GM18909 (cell line): Measurements from ENCODE around the gene KIF6.
A peak's percentile ranks its signal among the peaks of the same experiment; 100 is the strongest.
"Not testable (repeated sequence)": the region's sequence is repeated elsewhere in the genome, so short reads cannot be mapped to it uniquely, and the experiment has no call there.

ENCODE experiments used
- ATAC-seq: cut with Tn5 transposase; IDR thresholded peaks from one replicate; pipeline ENCODE4 v1.9.1; 2021; ENCODE audit warnings: mild to moderate bottlenecking; ENCODE audit not compliant: unreplicated experiment, poor library complexity

The KIF6 gene

DNA sequence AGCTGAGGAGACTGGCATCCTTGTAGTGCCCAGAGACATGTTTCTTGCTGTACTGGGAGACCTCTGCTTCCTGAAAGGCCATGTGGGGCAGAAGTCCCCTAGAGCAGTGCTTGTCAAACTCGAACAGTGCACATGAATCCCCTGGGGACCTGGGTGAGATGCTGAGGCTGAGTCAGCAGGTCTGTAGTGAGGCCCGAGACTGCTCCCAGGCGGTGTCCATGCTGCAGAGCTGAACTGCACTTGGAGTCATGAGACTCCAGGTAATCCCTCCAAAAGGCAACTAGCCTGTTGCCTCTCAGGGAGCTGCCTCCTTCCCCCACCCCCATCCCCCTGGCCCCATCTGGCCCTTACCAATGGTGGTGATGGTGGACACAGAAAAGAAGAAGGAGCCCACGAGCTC lies 414.7 kb downstream of the KIF6 start:
- ATAC-seq: no peak

DNA sequence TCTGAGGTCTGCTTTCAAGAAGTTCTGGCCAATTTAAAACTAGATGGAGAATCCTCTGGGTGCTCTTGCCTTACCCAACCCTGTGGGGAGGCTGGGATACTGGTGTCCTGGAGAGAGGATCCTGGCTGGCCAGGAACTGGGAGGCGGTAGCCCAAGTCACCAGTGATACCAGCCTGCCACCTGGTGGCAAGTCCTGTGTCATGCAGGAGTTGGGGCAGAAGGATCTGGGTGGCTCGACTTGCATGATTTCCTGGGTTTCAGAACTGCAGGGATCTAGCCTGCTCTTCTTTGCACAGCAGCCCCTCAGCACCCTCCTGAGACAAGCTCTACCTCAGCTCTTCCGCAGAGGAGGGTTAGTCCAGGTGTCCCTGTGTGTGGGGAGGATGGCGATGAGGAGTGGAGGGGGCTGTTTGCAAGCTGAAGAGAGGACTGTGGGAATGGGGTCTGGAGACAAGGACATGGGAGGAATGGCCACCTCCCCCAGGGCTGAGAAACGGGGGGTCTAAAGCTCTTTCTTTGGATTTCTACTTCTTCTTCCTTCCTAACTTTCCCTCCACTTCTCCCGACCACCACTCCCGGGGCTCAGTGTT lies 415.2 kb downstream of the KIF6 start:
- ATAC-seq: no peak

DNA sequence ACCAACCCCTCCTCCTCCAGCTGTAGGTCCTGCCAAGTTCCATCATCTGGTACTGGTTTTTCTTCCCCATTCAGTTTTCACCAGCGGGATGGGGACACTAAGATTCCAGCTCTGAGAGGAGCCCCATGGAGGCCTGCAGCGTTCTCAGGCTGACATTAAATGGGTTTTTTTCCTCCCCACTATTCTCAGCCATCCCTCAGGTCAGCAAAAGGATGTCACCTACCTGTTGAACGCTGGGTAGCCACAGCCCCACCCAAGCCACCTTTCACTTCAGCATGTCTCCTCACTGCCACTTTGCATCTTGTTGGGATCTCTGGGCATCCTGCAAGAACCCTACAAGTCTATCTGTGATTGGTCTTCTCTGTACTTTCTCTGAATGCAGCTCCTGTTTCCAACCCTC lies 417.7 kb downstream of the KIF6 start:
- no peak for ATAC-seq

DNA sequence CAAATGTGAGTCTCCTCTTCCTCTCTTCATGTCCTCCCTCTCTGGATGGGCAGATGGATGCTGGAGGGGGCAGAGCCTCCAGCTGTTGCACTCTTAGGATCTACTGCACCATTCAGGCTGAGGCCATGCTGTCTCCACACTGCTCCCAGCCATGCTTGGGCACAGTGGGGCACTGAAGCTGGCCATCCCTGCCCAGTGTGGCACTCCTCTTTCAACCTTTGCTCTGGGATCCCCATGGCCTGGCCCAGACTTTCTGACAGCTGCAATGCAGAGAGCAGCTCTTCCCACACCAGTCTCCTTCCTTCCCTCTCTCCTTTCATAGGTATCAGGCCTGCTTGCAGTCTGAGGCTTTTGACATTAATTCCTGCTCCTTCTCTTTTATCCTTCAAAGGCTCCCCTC lies 420.3 kb downstream of the KIF6 start:
- ATAC-seq: no peak

DNA sequence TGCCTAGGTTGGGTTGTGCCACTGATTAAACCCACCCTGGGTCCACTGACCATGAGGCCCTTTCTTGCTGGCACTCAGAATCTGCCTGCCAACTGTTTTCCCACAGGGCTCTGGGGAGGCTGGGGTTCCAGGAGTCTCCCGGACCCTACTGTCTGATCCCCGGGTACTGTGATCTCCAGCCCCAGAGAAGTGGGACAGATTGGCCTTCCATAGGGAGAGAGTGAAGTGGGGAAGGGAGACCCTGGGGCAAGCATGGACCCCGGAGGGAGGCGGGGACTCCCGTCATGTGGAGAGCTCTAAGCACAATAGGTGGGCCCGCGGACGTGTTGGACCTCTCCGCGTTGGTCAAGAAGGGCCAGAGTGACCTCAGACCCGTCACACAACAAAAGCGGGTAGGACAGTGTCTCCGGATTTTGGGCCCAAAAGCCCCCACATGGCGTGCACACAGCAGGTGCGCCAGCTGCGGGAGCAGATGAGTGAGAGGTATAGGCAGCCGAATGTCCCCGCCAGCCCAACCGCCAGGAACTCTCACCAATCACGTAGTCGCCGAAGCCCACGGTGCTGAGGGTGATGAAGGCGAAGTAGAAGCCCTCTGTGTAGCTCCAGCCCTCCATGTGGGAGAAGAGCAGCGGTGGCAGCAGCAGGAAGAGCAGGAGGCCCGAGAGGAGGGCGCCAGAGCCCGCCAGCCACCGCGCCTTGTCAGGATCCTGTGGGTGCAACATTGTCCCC lies 421.6 kb downstream of the KIF6 start:
- ATAC-seq: no peak

DNA sequence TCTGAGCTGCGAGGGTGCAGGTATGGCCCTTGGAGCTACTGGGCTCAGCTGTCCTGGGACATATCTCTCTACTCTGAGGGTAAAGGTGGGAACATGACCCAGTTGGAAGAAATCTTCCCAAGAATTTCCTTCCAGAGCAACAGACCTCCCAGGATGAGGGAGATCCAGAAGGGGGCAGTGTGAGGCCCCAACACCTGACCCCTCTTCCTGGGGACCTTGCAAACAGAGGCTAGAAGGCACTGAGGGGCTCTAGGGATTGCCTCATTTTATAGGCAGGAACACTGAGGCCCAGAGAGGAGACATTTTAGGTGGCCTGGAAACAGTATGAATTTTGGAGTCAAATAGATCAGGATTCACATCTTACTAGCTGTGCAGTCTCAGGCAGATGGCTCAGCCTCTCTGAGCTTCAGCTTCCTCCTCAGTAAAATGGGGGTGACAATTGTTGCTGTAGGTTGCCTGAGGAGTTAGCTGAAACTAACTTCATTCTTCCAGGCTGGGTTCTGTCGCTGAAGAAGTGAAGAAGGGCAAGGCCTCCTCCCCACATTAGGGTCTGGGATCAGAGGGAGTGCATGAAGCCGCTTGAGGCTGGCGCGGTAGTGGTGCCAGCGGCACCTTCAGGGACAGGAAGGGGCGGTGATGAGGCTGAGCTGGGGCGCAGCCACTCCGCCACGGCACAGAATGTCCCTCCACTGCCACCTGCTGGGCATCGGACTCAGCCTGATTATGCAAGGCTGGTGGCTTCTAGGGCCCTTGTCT lies 422.4 kb downstream of the KIF6 start:
- ATAC-seq: peak; percentile 66

DNA sequence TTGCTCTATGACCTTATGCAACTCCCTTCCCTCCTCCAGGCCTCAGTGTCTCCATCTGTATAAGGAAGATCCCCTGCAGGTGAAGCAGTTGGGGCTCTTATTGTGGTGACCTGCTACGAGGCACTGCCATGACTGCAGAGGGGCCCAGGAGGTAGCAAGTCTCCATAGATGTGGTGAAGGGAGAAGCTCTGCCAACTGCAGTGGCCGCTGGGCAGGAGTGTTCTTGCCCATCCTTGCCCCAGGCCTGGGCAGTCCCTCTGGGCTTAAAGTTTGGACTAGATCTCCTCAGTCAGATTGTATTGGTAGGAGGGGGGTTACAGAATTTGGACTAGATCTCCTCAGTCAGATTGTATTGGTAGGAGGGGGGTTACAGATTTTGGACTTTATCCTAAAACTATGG lies 423.2 kb downstream of the KIF6 start:
- ATAC-seq: no peak

DNA sequence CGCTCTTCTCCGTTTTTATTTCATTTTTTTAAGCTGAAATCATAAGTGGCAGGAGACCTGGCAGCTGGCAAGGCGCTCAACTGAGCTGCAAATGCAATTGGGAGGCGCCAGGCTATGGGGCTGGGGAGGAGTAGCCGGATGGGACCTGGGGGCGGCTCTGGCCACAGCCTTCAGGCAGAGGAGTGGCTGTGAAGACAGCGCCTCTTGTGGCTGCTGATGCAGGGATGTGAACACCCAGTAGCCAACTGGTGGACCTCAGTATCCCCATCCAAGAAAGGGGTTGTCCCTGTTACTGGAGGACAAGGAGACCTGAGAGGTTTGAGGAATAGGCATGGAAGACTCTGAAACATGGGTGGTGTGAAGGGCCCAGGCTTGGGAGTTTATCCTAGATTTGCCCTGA lies 423.6 kb downstream of the KIF6 start:
- no peak for ATAC-seq

DNA sequence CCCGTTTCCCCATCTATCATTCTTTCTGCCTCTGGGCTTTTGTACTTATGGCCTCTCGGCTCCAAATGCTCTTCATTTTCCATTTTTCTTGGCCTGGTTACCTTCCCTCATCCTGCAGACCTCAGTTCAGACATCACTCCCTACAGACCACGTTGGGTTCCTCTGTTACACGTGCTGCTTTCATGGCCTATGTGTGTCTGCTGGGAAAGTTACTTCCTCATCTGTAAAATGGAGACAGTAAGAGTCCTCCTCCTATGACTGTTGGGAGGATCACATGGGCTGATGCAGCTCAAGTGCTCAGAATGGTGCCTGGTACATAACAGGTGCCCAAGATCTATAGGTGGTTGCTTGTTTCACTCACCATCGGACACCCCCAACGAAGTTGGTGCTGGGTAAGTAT lies 424.5 kb downstream of the KIF6 start:
- ATAC-seq: no peak

DNA sequence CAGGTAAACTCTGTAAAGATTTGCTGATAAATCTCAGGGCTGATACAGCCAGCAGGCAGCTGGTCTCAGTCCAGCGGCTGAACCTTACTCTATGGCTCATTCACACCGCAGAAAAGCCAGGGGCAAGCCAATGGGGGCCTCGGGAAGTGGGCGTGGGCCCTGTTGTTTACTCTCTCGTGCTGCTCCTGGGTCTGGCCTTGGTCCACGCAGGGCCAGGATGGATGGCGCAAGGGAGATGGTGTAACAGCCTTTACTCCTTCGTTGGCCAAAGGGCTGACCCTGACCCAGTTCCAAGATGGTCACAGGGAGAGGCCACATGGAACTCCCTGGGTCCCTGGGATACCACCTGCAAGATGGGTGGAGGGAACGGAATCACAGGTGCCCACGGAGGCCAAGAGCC lies 427.1 kb downstream of the KIF6 start:
- no peak for ATAC-seq

DNA sequence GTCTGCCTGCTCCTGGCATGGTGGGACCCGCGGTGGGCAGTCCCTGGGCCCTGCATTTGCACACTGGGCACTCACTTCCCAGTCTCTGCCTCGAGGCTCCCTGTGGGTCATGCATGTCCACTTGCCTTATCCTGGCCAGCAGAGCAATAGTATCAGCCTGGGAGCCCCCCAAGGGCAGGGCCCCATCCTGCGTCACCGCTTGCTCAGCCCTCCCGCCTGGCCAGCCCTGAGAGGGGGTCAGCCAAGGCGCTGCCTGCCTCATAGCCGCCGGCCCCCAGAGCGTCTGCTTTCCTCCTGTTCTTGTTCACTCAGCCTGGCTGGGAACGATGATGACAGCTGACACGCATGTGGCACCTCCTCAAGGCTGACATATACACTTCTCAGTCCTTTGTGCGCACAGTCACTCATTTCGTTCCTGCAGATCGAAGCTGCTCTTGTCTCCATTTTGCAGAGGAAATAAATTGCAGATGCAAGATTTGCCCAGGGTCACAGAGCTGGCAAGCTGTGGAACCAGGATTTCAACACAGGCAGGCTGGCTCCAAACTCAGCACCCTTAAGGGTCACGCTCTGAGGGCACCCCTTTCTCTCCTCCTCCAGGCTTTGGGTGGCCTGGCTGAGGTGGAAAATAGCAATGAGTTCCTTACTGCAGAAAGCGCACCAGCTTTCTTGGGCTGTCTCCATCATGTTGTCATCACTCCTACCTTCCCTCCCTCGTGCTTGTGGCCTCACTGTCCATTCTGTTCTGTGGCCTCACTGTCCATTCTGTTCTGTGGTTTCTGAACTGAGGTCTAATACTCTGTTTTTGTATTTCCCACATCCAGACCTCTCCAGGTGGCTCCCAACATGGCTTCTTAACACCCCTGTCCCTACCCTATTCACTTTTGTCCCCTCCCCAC lies 428.2 kb downstream of the KIF6 start:
- no peak for ATAC-seq

DNA sequence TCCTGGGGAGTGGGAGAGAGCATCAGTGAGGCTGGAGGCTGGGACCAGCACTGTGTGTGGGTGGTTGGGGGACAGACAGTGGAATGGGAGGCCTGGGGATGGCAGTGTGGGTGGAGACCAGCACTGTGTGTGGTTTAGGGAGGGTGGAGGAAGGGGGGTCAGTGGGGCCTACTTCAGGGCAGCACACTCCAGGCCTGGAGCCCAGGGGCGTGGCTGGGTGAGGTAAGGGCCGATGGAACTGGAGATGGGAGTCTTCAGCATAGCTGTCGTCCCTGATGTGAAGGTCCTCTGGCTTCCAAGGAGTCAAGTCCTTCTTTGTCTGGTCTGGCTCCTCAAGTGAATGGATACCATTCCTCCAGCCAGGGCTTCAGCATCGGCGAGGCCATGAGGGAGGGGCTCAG lies 429.6 kb downstream of the KIF6 start:
- ATAC-seq: no peak

DNA sequence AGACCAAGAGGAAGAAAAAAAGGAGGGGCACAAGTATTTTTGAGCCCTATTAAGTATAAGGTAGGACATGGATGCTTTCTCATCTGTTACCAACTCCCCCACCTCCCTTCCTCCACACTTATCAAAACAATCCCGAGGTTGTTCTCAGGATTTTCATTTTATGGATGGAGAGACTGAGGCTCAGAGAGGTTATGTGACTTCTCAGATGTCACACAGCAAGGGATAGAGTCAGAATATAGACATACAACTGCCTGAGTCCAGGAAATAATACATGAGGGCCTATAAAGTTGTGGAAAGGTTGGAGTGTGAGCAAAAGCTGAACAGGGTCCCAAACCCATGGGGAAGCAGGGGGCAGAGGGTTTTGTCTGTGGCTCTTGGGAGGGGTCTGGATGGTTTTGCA lies 430.3 kb downstream of the KIF6 start:
- no peak for ATAC-seq

DNA sequence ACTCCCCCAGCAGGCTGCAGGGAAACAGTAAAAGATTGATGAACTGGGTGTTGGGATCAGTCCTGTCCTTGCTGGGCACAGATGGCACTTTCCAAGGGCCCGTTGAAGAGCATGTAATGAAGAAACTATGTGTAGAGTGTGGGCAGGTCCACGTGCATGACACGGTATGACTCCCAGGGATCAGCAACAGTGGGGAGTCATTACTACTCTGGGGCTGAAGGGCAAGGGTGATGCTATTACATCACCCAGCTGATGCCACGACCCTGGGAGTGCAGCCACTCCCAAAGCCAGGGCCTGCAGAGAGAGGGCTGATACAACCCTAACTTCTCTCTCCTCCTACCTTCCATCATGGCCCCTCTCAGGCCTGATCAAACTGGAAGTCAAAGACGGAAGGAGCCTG lies 431.1 kb downstream of the KIF6 start:
- no peak for ATAC-seq

DNA sequence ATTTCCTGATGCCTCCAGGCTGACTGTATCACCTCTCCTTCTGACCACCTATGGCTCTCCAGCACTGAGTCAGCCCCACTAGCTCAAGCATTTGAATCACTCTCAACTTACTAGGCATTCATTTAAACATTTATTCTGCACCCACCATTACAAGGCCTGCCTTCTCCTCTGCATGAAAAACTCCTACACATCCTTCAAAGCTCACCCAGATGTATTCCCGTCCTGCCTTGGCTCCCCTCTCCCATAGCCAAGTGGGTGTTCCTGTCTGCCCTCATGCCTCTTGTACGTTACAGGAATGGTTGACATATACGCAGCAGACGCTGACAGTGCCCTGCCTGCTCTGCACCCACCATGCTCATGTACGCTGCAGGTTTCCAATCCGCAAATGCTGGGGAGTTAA lies 432.6 kb downstream of the KIF6 start:
- no peak for ATAC-seq

DNA sequence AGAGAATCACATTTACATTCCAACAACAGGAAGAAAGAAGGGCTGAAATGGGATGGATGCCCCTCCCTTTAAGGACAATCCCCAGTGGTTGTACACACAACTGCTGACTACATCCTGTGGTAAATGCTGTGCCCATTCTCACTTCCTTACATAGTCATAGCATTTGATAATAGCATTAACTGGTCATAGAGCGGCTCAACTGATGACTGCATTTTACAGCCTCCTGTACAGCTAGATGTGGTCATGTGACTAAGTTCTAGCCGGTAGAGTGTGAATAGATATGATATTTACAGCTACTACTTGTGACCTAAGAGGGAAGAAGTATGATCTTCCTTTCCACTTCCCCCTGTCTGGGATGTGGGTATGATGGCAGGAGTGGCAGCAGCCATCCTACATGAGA lies 435.7 kb downstream of the KIF6 start:
- no peak for ATAC-seq

DNA sequence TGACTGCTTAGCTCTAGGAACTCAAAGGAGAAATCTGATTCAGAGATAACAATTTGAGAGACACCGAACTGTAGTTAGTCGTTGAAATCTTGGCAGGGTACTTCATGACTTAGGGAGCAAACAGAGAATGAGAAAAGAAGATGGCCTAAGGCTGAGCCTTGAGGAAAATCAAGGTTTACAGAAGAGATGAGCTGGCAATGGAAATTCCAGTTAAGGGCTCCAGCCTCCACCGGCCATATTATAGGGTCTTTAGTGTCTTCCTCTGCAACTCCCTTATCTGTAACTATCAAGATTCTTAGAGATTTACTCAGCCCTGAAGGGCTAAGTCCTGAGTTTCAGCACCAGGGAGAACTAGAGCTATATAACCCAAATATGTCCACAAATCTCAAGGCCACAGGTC lies 437.6 kb downstream of the KIF6 start:
- no peak for ATAC-seq

DNA sequence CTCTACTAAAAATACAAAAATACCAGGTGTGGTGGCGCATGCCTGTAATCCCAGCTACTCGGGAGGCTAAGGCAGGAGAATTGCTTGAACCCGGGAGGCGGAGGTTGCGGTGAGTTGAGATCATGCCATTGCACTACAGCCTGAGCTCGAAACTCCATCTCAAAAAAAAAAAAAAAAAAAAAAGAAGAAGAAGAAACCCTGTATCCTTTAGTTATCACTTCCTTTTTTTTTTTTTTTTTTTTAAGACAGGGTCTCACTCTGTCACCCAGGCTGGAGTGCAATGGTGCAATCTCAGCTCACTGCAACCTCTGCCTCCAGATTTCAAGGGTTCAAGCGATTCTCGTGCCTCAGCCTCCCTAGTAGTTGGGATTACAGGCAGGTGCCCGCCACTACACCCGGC lies 438.6 kb downstream of the KIF6 start:
- not testable (repeated sequence) for ATAC-seq

DNA sequence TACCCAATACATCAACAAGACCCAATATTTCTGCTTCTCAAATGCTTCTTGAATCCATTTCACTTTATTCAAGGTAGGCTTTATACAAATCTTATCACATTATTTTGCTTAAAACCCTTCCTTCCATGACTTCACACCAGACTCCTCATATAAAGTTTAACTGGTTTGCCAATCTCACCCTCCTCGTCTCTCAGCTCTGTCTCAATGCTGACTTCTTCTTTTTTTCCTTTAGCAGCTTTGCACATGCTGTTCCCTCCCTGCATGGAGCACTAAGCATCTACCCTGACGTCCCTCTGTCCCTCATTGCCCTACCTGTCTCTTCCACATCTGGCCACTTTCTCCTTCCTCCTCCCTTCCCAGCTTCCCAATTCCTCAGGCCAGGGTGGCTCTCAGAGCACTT lies 442.4 kb downstream of the KIF6 start:
- ATAC-seq: no peak

DNA sequence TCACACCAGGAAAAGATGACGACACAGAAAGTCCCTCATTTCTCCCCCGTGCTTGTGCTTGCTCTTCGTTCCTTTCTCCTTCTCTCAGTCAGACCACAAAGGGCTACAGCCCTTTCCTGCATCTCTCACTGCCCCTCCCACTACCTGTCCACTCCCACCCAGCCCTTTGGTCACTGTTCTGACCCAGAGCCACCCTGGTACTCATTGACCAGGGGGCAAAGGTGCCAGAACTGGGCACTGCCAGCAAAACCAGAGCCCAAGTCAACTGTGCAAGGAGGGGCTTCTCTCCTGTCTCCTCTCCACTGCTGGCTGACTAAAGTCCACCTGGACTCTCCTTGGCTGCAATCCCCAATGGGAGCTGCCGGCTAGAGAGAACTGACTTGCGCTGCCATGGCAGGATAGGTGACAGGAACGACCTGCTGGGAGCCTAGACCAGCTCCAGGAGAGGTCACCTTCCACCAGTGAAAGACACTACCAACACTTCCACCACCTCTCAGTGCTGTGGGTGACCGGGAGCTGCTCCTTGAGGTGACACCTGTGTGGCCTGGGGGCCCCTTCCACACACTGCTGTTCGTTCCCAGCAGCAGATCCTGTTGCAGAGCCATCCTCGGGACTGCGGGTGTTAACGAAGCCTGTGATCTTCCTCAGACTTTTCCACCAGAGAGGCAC lies 443.8 kb downstream of the KIF6 start:
- ATAC-seq: no peak
